Smooth muscle cell (in vitro differentiated cells): ENCODE data around the gene MAT2B. TPM values are rescaled to one million over a fixed set of nuclear protein-coding genes. Genes with fewer than 3 reads are reported as not detected.

Source experiments
- DNase-seq: peaks from one replicate; lab custom pipeline; 2025; ENCODE audit not compliant: unreplicated experiment; lab: John Stamatoyannopoulos, UW
- H2AFZ ChIP-seq: fragments of 200-600 bp; sonication (generic); 2 replicates; pipeline ENCODE4 v1.6.0; 2016; ENCODE audit warnings: antibody characterized with exemption, low read depth, mild to moderate bottlenecking
- H3F3A ChIP-seq: fragments of 200-600 bp; sonication (generic); 2 replicates; pipeline ENCODE4 v1.6.0; 2017; ENCODE audit warnings: antibody characterized with exemption, low read depth
- H3K27ac ChIP-seq: fragments of 200-600 bp; sonication (generic); 2 replicates; pipeline ENCODE4 v1.5.1; 2016; ENCODE audit warnings: low read depth, mild to moderate bottlenecking
- H3K27me3 ChIP-seq: fragments of 200-600 bp; sonication (generic); 2 replicates; pipeline ENCODE4 v1.6.1; 2016; ENCODE audit warnings: low read depth, mild to moderate bottlenecking
- H3K36me3 ChIP-seq: fragments of 200-600 bp; sonication (generic); 2 replicates; pipeline ENCODE4 v1.5.1; 2016; ENCODE audit warnings: low read depth
- H3K4me1 ChIP-seq: fragments of 200-600 bp; sonication (generic); 2 replicates; pipeline ENCODE4 v1.5.1; 2016; ENCODE audit warnings: low read depth
- H3K4me2 ChIP-seq: fragments of 200-600 bp; sonication (generic); 2 replicates; pipeline ENCODE4 v1.6.0; 2016; ENCODE audit warnings: mild to moderate bottlenecking
- H3K4me3 ChIP-seq: fragments of 200-600 bp; sonication (generic); 2 replicates; pipeline ENCODE4 v1.5.1; 2016; ENCODE audit warnings: mild to moderate bottlenecking
- H3K79me2 ChIP-seq: fragments of 200-600 bp; sonication (generic); 2 replicates; pipeline ENCODE4 v1.6.0; 2016; ENCODE audit warnings: low read depth, mild to moderate bottlenecking
- H3K9ac ChIP-seq: fragments of 200-600 bp; sonication (generic); 2 replicates; pipeline ENCODE4 v1.6.0; 2016; ENCODE audit warnings: low read depth
- H3K9me3 ChIP-seq: fragments of 200-600 bp; sonication (generic); replicated peaks from 2 replicates; pipeline ENCODE4 v1.5.1; 2016; ENCODE audit warnings: low read depth
- H4K20me1 ChIP-seq: fragments of 200-600 bp; sonication (generic); 2 replicates; pipeline ENCODE4 v1.6.0; 2016; ENCODE audit warnings: low read depth
- WGBS: methylation state at CpG from one replicate; pipeline ENCODE4 v1.1.7; 2016; ENCODE audit warnings: low lambda C conversion rate; 5-methylcytosine and 5-hydroxymethylcytosine counted together
- polyA plus RNA-seq: library from polyadenylated mRNA; unstranded; fragments of >200 nt; fragmentation: Nextera tagmentation; extraction: Ambion mirVana; gene quantifications from 2 replicates; pipeline ENCODE4 v1.2.1, GENCODE V29; 2016
- total RNA-seq: library from RNA; depleted of rRNA; stranded (reverse); fragments of >200 nt; gene quantifications from 2 replicates; pipeline ENCODE4 v1.2.3, GENCODE V29; 2014
- TF ChIP-seq, protein P1 (sequence below): fragments of 200-600 bp; sonication (generic); IDR thresholded peaks from 2 replicates; pipeline ENCODE4 v1.5.1; 2017; ENCODE audit warnings: borderline replicate concordance, mild to moderate bottlenecking, antibody characterized with exemption; ENCODE audit not compliant: insufficient read depth, poor library complexity, severe bottlenecking

Gene MAT2B
- total and polyA plus RNA-seq, 2 experiments from 2014 or later, result 41.0 to 63.2 TPM

DNA sequence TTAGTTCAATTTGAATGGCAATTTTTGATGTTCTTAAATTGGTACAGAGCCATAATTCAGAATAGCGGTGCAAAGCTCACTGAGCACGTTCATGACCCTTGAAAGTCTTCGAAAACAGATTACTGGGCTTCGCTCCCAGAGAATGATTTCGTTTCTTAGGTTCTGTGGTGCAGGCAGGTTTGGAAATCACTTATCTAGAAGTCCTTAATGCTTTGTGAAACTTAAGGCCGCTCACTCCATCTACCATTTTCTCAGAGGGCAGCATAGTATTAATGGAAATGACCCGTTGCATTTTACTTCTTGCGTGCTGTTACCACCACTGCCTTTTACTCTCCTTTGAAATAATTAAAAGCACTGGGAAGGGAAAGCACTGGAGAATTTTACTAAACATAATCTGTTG, 2.9 kb upstream of the MAT2B start:
- TF ChIP-seq, protein P1, sequence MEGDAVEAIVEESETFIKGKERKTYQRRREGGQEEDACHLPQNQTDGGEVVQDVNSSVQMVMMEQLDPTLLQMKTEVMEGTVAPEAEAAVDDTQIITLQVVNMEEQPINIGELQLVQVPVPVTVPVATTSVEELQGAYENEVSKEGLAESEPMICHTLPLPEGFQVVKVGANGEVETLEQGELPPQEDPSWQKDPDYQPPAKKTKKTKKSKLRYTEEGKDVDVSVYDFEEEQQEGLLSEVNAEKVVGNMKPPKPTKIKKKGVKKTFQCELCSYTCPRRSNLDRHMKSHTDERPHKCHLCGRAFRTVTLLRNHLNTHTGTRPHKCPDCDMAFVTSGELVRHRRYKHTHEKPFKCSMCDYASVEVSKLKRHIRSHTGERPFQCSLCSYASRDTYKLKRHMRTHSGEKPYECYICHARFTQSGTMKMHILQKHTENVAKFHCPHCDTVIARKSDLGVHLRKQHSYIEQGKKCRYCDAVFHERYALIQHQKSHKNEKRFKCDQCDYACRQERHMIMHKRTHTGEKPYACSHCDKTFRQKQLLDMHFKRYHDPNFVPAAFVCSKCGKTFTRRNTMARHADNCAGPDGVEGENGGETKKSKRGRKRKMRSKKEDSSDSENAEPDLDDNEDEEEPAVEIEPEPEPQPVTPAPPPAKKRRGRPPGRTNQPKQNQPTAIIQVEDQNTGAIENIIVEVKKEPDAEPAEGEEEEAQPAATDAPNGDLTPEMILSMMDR, result no peak
- WGBS, result 76% methylated on average over 8 of the region's 8 CpGs
- H3K4me2 ChIP-seq, result peak overlapping the region; percentile 94

GRCh38 chr5:163503106-163504078, 2.0 kb upstream of the MAT2B start:
- Histone ChIP-seq H3K79me2 (peaks cover 24% of the 10 kb centered on the region), H3K9ac (peak overlapping the region; percentile 93), H3F3A (peaks cover 29% of the 10 kb centered on the region), H3K4me1 (peaks cover 41% of the 10 kb centered on the region), H3K27ac (peak overlapping the region; percentile 94), H3K36me3 (no peaks in the 10 kb centered on the region), H3K9me3 (no peaks in the 10 kb centered on the region), H2AFZ (peak overlapping the region; percentile 93), H4K20me1 (peaks cover 24% of the 10 kb centered on the region), H3K4me2 (peak overlapping the region; percentile 94), H3K27me3 (no peaks in the 10 kb centered on the region), H3K4me3 (peak overlapping the region; percentile 74)
- TF ChIP-seq, protein P1, result peak; percentile 20
- peak; percentile 3 for DNase-seq
- WGBS, result 2% methylated on average over 17 of the region's 17 CpGs

More for the DNA sequence above, 2.9 kb upstream of the MAT2B start:
- Histone ChIP-seq H3F3A (peaks cover 29% of the 10 kb centered on the region), H3K4me3 (peak overlapping the region; percentile 74), H3K4me1 (peaks cover 34% of the 10 kb centered on the region), H3K27me3 (no peaks in the 10 kb centered on the region), H2AFZ (peak overlapping the region; percentile 93), H3K36me3 (no peaks in the 10 kb centered on the region), H3K9me3 (no peaks in the 10 kb centered on the region), H3K27ac (peak overlapping the region; percentile 94), H3K9ac (peak overlapping the region; percentile 93), H3K79me2 (peaks cover 15% of the 10 kb centered on the region), H4K20me1 (peaks cover 16% of the 10 kb centered on the region)
- no peak for DNase-seq

DNA sequence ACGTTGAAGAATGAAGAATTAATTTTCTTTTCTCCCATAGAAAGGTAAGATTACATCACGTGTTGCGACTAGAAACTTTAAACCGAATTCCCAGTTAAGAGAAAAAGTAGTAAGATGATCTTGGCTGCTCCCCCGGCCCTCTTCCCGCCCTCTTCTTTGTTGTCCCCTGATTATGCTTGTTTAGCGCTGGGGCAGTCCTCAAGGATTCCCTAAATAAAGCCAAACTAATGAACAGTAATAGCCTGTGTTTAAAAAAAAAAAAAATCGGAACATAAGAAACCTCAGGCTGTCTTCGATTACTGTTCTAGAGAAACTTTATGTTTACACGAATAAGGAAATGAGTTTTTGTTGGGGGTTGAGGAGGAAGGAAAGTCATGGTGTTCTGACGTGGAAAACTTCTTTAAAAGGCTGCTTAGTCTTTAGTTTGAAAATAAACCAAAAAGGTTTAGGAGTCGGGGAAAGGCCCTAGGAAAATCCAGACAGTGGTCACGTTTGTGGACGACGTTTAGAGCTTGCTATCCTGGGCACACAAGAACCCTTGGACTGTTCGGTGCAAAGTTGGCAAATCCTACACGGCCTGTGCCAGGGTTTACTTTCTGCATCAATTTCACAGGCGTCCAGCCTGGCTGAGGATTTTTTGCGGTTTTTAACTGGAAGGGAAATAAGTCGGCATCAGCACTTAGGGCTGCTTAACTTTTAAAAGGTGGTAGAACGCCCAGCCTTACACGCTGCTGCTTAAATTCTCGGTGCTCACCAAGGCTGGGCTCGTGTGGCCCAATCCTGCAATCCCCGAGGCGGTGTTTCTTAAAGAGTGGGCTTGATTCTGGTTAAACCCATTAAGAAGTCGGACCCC, 1.1 kb upstream of the MAT2B start:
- Histone ChIP-seq H3K27me3 (no peaks in the 10 kb centered on the region), H3K79me2 (peaks cover 33% of the 10 kb centered on the region), H3K4me1 (peaks cover 47% of the 10 kb centered on the region), H3F3A (peaks cover 29% of the 10 kb centered on the region), H3K9ac (peak overlapping the region; percentile 93), H3K27ac (peak overlapping the region; percentile 94), H3K4me2 (peak overlapping the region; percentile 94), H3K36me3 (no peaks in the 10 kb centered on the region), H3K4me3 (peak overlapping the region; percentile 74), H2AFZ (peak overlapping the region; percentile 93), H3K9me3 (no peaks in the 10 kb centered on the region), H4K20me1 (peaks cover 33% of the 10 kb centered on the region)
- 1% methylated on average over 27 of the region's 27 CpGs for WGBS
- peak; percentile 1 for DNase-seq
- TF ChIP-seq, protein P1, result no peak
